HCT116 (cell line): Measurements from ENCODE around the gene ROR2. TPM values are rescaled to one million over a fixed set of nuclear protein-coding genes. Genes with fewer than 3 reads are reported as not detected.

ENCODE experiments used
- ATAC-seq: fragments of 200-7000 bp; cut with Tn5 transposase; 2 replicates; pipeline ENCODE4 v1.9.1; 2020; ENCODE audit warnings: mild to moderate bottlenecking, moderate library complexity
- BruUV-seq: library from RNA; stranded (reverse); fragments of 400-500 nt; replicated peaks from 2 replicates; lab custom pipeline; 2021; lab: Mats Ljungman, UMichigan
- CTCF ChIA-PET: fragments of 300-600 bp; sonication (Branson Sonifier 250); formaldehyde crosslinking; loops from one replicate; lab custom pipeline; 2021; ENCODE audit warnings: antibody characterized with exemption; lab: Charles Lee
- POLR2A ChIA-PET: fragments of 300-600, 350-600 bp; sonication (Branson Sonifier 250); formaldehyde crosslinking; loops from one replicate; lab custom pipeline; 2021; ENCODE audit warnings: antibody characterized with exemption; lab: Charles Lee
- RAD21 ChIA-PET, 2 experiments: fragments of 300-600 bp; sonication (Branson Sonifier 250); formaldehyde crosslinking; loops; one replicate each; lab custom pipeline; 2023; ENCODE audit warnings: low total read pairs in 2 of 2; ENCODE audit not compliant: uncharacterized antibody in 2 of 2, unreplicated experiment in 2 of 2, low non-redundant PET in 1 of 2; lab: Charles Lee
- DNase-seq: peaks from one replicate; pipeline ENCODE4 v3.0.0-alpha.2; 2010; ENCODE audit warnings: low read depth, low spot score
- H2AFZ ChIP-seq: fragments of 200-600 bp; shearing (Covaris generic), sonication (generic); 2 replicates; pipeline ENCODE4 v1.6.1; 2017; ENCODE audit warnings: low read depth, mixed run types, mixed read lengths, antibody characterized with exemption, low read length; ENCODE audit not compliant: poor library complexity, severe bottlenecking
- H3K27ac ChIP-seq: 2 replicates; pipeline ENCODE4 v1.5.1; 2012; ENCODE audit warnings: low read depth, low read length
- H3K27me3 ChIP-seq: fragments of 200-600 bp; sonication (generic); 2 replicates; pipeline ENCODE4 v1.6.1; 2016; ENCODE audit warnings: mixed run types, low read length, mixed read lengths; ENCODE audit not compliant: insufficient read depth
- H3K36me3 ChIP-seq, 2 experiments: fragments of 200-500 bp in 1 of 2; fragments of 200-600 bp in 1 of 2; sonication (Bioruptor generic) in 1 of 2; sonication (generic) in 1 of 2; 2 replicates each; pipeline versions ENCODE4 v1.5.1 to v1.6.1; 2014 to 2016; ENCODE audit warnings: low read length in 2 of 2, inconsistent platforms in 1 of 2, mixed read lengths in 1 of 2, mixed run types in 1 of 2; ENCODE audit not compliant: insufficient read depth in 2 of 2, control insufficient read depth in 1 of 2
- H3K4me1 ChIP-seq, 2 experiments: fragments of 200-600 bp in 1 of 2; sonication (generic) in 1 of 2; 2 replicates each; pipeline versions ENCODE4 v1.5.1 to v1.6.1; 2012 to 2017; ENCODE audit warnings: low read length in 2 of 2, inconsistent platforms in 1 of 2, mild to moderate bottlenecking in 1 of 2, mixed read lengths in 1 of 2, mixed run types in 1 of 2, moderate library complexity in 1 of 2; ENCODE audit not compliant: insufficient read depth in 2 of 2, control insufficient read depth in 1 of 2
- H3K4me2 ChIP-seq: fragments of 200-600 bp; sonication (generic); 2 replicates; pipeline ENCODE4 v1.6.1; 2017; ENCODE audit warnings: mixed run types, low read length, mixed read lengths
- H3K4me3 ChIP-seq, 2 experiments: fragments of 200-600 bp in 1 of 2; sonication (generic) in 1 of 2; replicated peaks in 1 of 2; 2 replicates each; pipeline ENCODE4 v1.5.1; 2011 to 2016; ENCODE audit warnings: low read length in 2 of 2, control low read depth in 1 of 2, low read depth in 1 of 2, mild to moderate bottlenecking in 1 of 2, mixed read lengths in 1 of 2, mixed run types in 1 of 2
- H3K79me2 ChIP-seq: fragments of 200-600 bp; sonication (generic); 2 replicates; pipeline ENCODE4 v1.6.1; 2017; ENCODE audit warnings: mild to moderate bottlenecking, mixed run types, low read length, moderate library complexity, mixed read lengths; ENCODE audit not compliant: insufficient read depth
- H3K9ac ChIP-seq: fragments of 200-600 bp; sonication (generic); 2 replicates; pipeline ENCODE4 v1.6.1; 2016; ENCODE audit warnings: low read length, mixed read lengths
- H3K9me2 ChIP-seq: fragments of 200-600 bp; sonication (generic), shearing (Covaris generic); 2 replicates; pipeline ENCODE4 v1.6.1; 2017; ENCODE audit warnings: mixed run types, mild to moderate bottlenecking, moderate library complexity; ENCODE audit not compliant: insufficient read depth
- H3K9me3 ChIP-seq, 2 experiments: fragments of 200-500 bp in 1 of 2; fragments of 200-600 bp in 1 of 2; sonication (Bioruptor generic) in 1 of 2; sonication (generic) in 1 of 2; 2 replicates each; pipeline ENCODE4 v1.6.1; 2014 to 2017; ENCODE audit warnings: low read length in 2 of 2, mixed read lengths in 2 of 2, inconsistent platforms in 1 of 2, low read depth in 1 of 2, mild to moderate bottlenecking in 1 of 2, mixed run types in 1 of 2, moderate library complexity in 1 of 2; ENCODE audit not compliant: control insufficient read depth in 1 of 2, insufficient read depth in 1 of 2
- H4K20me1 ChIP-seq: fragments of 200-600 bp; sonication (generic), shearing (Covaris generic); 2 replicates; pipeline ENCODE4 v1.6.1; 2017; ENCODE audit warnings: mixed run types, mild to moderate bottlenecking, moderate library complexity; ENCODE audit not compliant: insufficient read depth
- CEBPB ChIP-seq: IDR thresholded peaks from 2 replicates; pipeline ENCODE4 v1.6.1; 2012; ENCODE audit warnings: low read depth
- EGR1 ChIP-seq: IDR thresholded peaks from 2 replicates; pipeline ENCODE4 v1.6.1; 2012; ENCODE audit warnings: low read depth
- ELF1 ChIP-seq: IDR thresholded peaks from 2 replicates; pipeline ENCODE4 v1.6.1; 2012; ENCODE audit warnings: low read depth, borderline replicate concordance
- EZH2 ChIP-seq: fragments of 200-600 bp; sonication (generic); IDR thresholded peaks from 2 replicates; pipeline ENCODE4 v1.6.1; 2017; ENCODE audit warnings: antibody characterized with exemption, mixed run types
- EZH2phosphoT487 ChIP-seq: fragments of 200-600 bp; IDR thresholded peaks from 2 replicates; pipeline ENCODE4 v1.6.1; 2018; ENCODE audit warnings: antibody characterized with exemption, borderline replicate concordance
- FOSL1 ChIP-seq: IDR thresholded peaks from 2 replicates; pipeline ENCODE4 v1.6.1; 2012; ENCODE audit warnings: low read depth
- JUND ChIP-seq: IDR thresholded peaks from 2 replicates; pipeline ENCODE4 v1.6.1; 2012
- POLR2A ChIP-seq: IDR thresholded peaks from 2 replicates; pipeline ENCODE4 v1.7.0; 2011; ENCODE audit warnings: borderline replicate concordance; ENCODE audit not compliant: insufficient read depth, insufficient read length; ENCODE audit errors: extremely low read depth
- POLR2AphosphoS5 ChIP-seq: IDR thresholded peaks from 2 replicates; pipeline ENCODE4 v1.6.1; 2011; ENCODE audit warnings: mild to moderate bottlenecking, low read depth, low read length, moderate library complexity
- RAD21 ChIP-seq: IDR thresholded peaks from 2 replicates; pipeline ENCODE4 v1.6.1; 2012; ENCODE audit warnings: low read depth, mild to moderate bottlenecking
- SIN3A ChIP-seq: IDR thresholded peaks from 2 replicates; pipeline ENCODE4 v1.6.1; 2012; ENCODE audit warnings: low read depth
- SP1 ChIP-seq: IDR thresholded peaks from 2 replicates; pipeline ENCODE4 v1.6.1; 2012; ENCODE audit warnings: low read depth
- YY1 ChIP-seq: IDR thresholded peaks from 2 replicates; pipeline ENCODE4 v1.6.1; 2011; ENCODE audit warnings: low read length, low read depth, moderate library complexity, mild to moderate bottlenecking; ENCODE audit not compliant: insufficient replicate concordance; ENCODE audit errors: extremely low read depth
- ZFX ChIP-seq: fragments of 450-650 bp; IDR thresholded peaks from 2 replicates; pipeline ENCODE4 v1.6.1; 2017
- ZNF274 ChIP-seq: fragments of 200-500 bp; sonication (Bioruptor generic); IDR thresholded peaks from 2 replicates; pipeline ENCODE4 v1.6.1; 2014; ENCODE audit warnings: mild to moderate bottlenecking, low read depth, low read length, inconsistent platforms
- intact Hi-C: fragments of 100-400 bp; cut with micrococcal nuclease; formaldehyde crosslinking; loops from 2 replicates; pipeline ENCODE4 v1.10.0; 2022
- total RNA-seq: library from RNA; stranded (reverse); gene quantifications from one replicate; pipeline ENCODE4 v1.2.1, GENCODE V29; 2021; ENCODE audit not compliant: unreplicated experiment
- TF ChIP-seq, protein P1 (sequence below), 3 experiments: fragments of 200-600 bp in 1 of 3; sonication (generic) in 1 of 3; IDR thresholded peaks in 2 of 3; conservative IDR thresholded peaks in 1 of 3; 2 replicates each; pipeline ENCODE4 v1.5.1; 2012 to 2017; ENCODE audit warnings: low read depth in 2 of 3, low read length in 2 of 3, antibody characterized with exemption in 1 of 3, borderline replicate concordance in 1 of 3, control low read depth in 1 of 3, mild to moderate bottlenecking in 1 of 3, mixed read lengths in 1 of 3, mixed run types in 1 of 3, moderate library complexity in 1 of 3; ENCODE audit not compliant: insufficient read depth in 1 of 3
- TF ChIP-seq, protein P2 (sequence below): IDR thresholded peaks from 2 replicates; pipeline ENCODE4 v1.6.1; 2012
- TF ChIP-seq, protein P3 (sequence below): IDR thresholded peaks from 2 replicates; pipeline ENCODE4 v1.6.1; 2012

Gene ROR2
- total RNA-seq, 1 experiment from 2014 or later: 15.7 TPM

DNA sequence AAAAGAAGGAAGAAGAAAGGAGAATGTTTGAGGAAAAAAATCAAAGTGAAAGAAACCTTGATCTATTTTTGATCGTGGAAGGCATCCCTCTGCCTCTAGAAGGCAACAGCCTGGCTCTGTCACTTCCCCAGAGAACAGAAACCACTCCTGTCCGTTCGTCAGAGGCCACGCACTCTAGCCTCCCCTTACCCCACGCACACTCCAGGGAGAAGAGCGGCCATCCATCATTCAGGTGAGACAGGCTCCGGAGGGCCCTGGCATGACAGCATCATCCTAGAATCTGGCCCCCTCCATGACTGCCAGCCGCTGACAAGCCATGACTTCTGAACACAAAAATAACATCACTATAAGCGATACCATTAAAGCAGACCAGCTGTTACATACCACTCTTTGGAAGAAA is 135.8 kb downstream of the ROR2 start:
- H3K4me1 ChIP-seq: no peaks in the 10 kb centered on the region
- H3K9me2 ChIP-seq: no peaks in the 10 kb centered on the region
- no peak overlapping the region for H3K4me2 ChIP-seq
- ATAC-seq (no peak), DNase-seq (no peak)
- no peak overlapping the region for H3K4me3 ChIP-seq
- intact Hi-C loops: no loop called here
- H2AFZ ChIP-seq: no peak overlapping the region
- H4K20me1 ChIP-seq: no peaks in the 10 kb centered on the region
- peaks cover 8% of the 10 kb centered on the region; the same call in 1 of the 2 replicates for H3K79me2 ChIP-seq
- H3K36me3 ChIP-seq: no peaks in the 10 kb centered on the region
- H3K27me3 ChIP-seq: no peaks in the 10 kb centered on the region
- CTCF ChIA-PET: no interaction called here
- no TSS peak for BruUV-seq
- no peak for TF ChIP-seq EZH2phosphoT487
- TF ChIP-seq CEBPB: no peak
- TF ChIP-seq ZFX: no peak
- TF ChIP-seq EZH2: no peak
- TF ChIP-seq, protein P1, sequence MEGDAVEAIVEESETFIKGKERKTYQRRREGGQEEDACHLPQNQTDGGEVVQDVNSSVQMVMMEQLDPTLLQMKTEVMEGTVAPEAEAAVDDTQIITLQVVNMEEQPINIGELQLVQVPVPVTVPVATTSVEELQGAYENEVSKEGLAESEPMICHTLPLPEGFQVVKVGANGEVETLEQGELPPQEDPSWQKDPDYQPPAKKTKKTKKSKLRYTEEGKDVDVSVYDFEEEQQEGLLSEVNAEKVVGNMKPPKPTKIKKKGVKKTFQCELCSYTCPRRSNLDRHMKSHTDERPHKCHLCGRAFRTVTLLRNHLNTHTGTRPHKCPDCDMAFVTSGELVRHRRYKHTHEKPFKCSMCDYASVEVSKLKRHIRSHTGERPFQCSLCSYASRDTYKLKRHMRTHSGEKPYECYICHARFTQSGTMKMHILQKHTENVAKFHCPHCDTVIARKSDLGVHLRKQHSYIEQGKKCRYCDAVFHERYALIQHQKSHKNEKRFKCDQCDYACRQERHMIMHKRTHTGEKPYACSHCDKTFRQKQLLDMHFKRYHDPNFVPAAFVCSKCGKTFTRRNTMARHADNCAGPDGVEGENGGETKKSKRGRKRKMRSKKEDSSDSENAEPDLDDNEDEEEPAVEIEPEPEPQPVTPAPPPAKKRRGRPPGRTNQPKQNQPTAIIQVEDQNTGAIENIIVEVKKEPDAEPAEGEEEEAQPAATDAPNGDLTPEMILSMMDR (IDR thresholded peaks at IDR 0.05 in 2 of 3, conservative IDR thresholded peaks at IDR 0.05 in 1 of 3; ENCODE audit: borderline replicate concordance in 1 of 3, insufficient read depth in 1 of 3, low read depth in 2 of 3, low read length in 2 of 3): no peak
- TF ChIP-seq ZNF274: no peak
- TF ChIP-seq RAD21: no peak
- no peak for TF ChIP-seq SIN3A
- TF ChIP-seq, protein P2, sequence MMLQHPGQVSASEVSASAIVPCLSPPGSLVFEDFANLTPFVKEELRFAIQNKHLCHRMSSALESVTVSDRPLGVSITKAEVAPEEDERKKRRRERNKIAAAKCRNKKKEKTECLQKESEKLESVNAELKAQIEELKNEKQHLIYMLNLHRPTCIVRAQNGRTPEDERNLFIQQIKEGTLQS: no peak
- TF ChIP-seq EGR1: no peak
- TF ChIP-seq SP1: no peak
- no peak for TF ChIP-seq FOSL1
- no peak for TF ChIP-seq YY1
- TF ChIP-seq, protein P3, sequence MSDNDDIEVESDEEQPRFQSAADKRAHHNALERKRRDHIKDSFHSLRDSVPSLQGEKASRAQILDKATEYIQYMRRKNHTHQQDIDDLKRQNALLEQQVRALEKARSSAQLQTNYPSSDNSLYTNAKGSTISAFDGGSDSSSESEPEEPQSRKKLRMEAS: no peak
- TF ChIP-seq POLR2A: no peak
- no peak for TF ChIP-seq POLR2AphosphoS5
- TF ChIP-seq JUND: no peak
- TF ChIP-seq ELF1: no peak
- TF ChIP-seq, all 23 proteins: peak for 0
- no peak overlapping the region for H3K9ac ChIP-seq
- RAD21 ChIA-PET: no interaction called here
- no peaks in the 10 kb centered on the region for H3K9me3 ChIP-seq
- no peak overlapping the region for H3K27ac ChIP-seq
- POLR2A ChIA-PET: no interaction called here
